Measurements from ENCODE around the gene DXO.
"Not testable (repeated sequence)": the region's sequence is repeated elsewhere in the genome, so short reads cannot be mapped to it uniquely, and the experiment has no call there.

Gene DXO

DNA sequence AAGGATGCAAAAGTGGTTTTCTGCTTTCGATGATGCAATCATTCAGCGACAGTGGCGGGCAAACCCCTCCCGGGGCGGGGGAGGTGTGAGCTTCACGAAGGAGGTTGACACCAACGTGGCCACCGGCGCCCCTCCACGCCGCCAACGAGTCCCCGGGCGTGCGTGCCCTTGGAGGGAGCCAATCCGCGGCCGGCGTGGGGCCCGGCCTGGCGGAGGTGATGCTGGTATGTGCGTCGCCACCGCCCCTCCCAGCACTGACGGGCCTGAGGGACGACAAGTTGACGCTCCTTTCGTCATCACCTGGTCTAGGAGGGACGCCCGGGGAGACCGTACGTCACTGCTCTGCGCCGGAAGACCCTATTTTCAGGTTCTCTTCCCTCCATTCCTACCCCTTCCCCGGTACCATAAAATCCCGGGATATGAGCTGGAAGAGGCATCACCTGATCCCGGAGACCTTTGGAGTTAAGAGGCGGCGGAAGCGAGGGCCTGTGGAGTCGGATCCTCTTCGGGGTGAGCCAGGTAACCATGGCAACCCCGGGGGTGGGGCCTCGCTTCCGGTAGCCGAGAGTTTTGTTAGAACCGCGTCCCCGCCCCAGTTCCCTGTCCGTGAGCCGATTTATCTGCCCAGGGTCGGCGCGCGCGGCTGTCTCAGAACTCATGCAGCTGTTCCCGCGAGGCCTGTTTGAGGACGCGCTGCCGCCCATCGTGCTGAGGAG is at the start of gene DXO:
Gene DXO (minus strand): TSS at position 146 of the 716 bp plus-strand sequence. CDS start 463 bp downstream, outside the sequence.
- Histone ChIP-seq H3K4me3 (ENCODE audit: low read depth in 1 of 2, low read length in 1 of 2) (peak within 1 kb of the TSS; percentile 81 to 93), H3K36me3 (peaks cover 36% of the 10 kb centered on the region), H3K4me1 (ENCODE audit: control insufficient read depth in 1 of 2, insufficient read depth in 1 of 2, low read depth in 1 of 2, low read length in 1 of 2) (peaks cover 19 to 29% of the 10 kb centered on the region in 2 experiments)

DNA sequence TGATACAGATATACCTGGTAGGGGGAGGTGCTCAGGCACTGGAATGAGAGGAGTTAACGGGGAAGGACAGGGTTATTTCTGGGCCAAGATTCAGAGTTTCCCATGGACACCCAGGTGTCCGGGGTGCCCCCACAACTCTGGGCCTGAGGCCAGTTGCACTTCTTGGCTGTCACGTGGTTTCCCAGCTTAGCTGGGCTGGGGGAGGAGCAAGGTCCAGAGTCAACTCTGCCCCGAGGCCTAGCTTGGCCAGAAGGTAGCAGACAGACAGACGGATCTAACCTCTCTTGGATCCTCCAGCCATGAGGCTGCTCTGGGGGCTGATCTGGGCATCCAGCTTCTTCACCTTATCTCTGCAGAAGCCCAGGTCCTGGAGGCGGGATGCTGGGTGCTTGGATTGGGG is 42.6 kb upstream of the DXO start, which contains the start of gene C4B:
Gene C4B (plus strand): TSS at position 249 of the 400 bp plus-strand sequence. CDS start 51 bp downstream, at position 300.
- H3K36me3 ChIP-seq; H3K9me3 ChIP-seq; H3K27ac ChIP-seq; H3K27me3 ChIP-seq; H3K4me3 ChIP-seq (ENCODE audit: low read depth in 1 of 2, low read length in 1 of 2); H3K4me1 ChIP-seq (ENCODE audit: control insufficient read depth in 1 of 2, insufficient read depth in 1 of 2, low read depth in 1 of 2, low read length in 1 of 2): not testable (repeated sequence)

More for the DNA sequence above, at the start of gene DXO:
- H3K27me3 ChIP-seq = no peaks in the 10 kb centered on the region
- peak within 1 kb of the TSS; percentile 100 for H3K27ac ChIP-seq
- H3K9me3 ChIP-seq = no peaks in the 10 kb centered on the region
- peak; percentile 29 for TF ChIP-seq CTCF (IDR thresholded peaks at IDR 0.05)

GRCh38 chr6:32013738-32014137 is 41.8 kb upstream of the DXO start:
- H3K27ac ChIP-seq; H3K4me1 ChIP-seq (ENCODE audit: control insufficient read depth in 1 of 2, insufficient read depth in 1 of 2, low read depth in 1 of 2, low read length in 1 of 2); H3K9me3 ChIP-seq; H3K27me3 ChIP-seq; H3K4me3 ChIP-seq (ENCODE audit: low read depth in 1 of 2, low read length in 1 of 2); H3K36me3 ChIP-seq: not testable (repeated sequence)

DNA sequence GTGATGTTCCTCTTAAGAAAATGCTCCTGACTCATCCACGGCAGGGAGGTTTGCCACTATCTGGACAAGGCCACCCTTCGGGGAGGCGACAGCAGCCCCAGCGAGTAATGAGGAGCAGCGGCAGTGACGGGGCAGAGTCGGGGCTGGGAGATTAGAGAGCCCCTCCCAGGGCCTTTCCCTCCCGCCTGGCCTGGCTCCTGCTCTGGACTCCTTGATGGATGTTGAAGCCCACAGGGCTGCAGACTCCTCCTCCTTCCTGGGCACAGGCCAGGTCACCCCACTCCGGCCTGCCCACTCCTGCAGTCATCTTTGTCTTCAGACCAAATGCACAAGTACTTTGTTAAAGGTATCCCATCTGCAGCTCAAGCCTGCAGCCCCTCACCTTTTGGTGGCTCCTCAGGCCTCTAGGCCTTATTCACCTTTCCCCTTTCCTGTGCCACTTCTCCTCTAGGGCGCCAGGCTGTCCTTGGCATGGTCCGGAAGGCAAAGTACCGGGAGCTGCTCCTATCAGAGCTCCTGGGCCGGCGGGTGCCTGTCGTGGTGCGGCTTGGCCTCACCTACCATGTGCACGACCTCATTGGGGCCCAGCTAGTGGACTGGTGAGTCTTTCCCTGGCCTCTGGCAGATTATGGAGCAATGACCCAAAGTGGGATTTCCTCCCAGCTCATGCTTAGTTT is 41.1 kb upstream of the DXO start:
- not testable (repeated sequence) for H3K4me3 ChIP-seq (ENCODE audit: low read depth in 1 of 2, low read length in 1 of 2); H3K27ac ChIP-seq; H3K27me3 ChIP-seq; H3K4me1 ChIP-seq (ENCODE audit: control insufficient read depth in 1 of 2, insufficient read depth in 1 of 2, low read depth in 1 of 2, low read length in 1 of 2); H3K36me3 ChIP-seq; H3K9me3 ChIP-seq

- H3K4me3 ChIP-seq (ENCODE audit: low read depth in 1 of 2, low read length in 1 of 2); H3K4me1 ChIP-seq (ENCODE audit: control insufficient read depth in 1 of 2, insufficient read depth in 1 of 2, low read depth in 1 of 2, low read length in 1 of 2); H3K27ac ChIP-seq; H3K27me3 ChIP-seq; H3K9me3 ChIP-seq; H3K36me3 ChIP-seq: not testable (repeated sequence)
Observed at GRCh38 chr6:32010856-32011530, 39.1 kb upstream of the DXO start.

DNA sequence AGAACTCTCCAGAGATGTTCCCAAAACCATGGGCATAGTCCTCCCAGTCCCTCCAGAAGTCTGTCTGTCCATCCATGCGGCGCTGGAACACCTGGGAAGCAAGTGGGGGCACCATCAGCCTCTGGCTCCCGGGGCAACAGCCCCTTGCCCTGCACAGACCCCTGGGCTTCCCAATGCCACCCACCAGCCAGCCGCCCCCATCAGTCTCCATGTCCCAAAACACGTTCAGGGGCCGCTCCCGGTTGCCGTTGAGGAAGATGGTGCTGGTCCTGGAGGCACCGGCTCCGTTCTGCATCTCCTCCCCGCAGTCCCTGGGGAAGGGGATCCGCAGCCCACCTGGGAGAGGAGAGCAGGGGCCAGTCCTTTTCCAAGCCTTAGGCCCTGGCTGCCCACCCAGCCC is 37.6 kb upstream of the DXO start:
- not testable (repeated sequence) for H3K4me3 ChIP-seq (ENCODE audit: low read depth in 1 of 2, low read length in 1 of 2); H3K36me3 ChIP-seq; H3K9me3 ChIP-seq; H3K4me1 ChIP-seq (ENCODE audit: control insufficient read depth in 1 of 2, insufficient read depth in 1 of 2, low read depth in 1 of 2, low read length in 1 of 2); H3K27ac ChIP-seq; H3K27me3 ChIP-seq

DNA sequence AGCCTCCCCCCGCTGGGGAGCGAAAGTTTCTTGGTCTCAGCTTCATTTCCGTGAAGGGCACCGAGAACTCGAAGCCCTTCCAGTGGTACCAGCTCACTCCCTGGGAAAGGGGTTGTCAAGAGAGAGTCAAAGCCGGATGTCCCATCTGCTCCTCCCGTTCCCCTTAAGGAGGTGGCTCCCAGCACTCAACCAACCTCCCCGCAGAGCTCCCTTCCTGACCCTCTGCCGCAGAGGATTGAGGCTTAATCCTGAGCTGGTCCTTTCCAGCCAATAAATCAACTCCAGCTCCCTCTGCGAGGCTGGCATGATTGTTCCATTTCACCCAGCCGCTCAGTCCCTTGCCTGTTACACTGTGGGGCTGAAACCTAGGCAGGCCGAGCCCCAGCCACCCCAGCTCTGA is 36.7 kb upstream of the DXO start:
- H3K27ac ChIP-seq; H3K36me3 ChIP-seq; H3K9me3 ChIP-seq; H3K4me1 ChIP-seq (ENCODE audit: control insufficient read depth in 1 of 2, insufficient read depth in 1 of 2, low read depth in 1 of 2, low read length in 1 of 2); H3K4me3 ChIP-seq (ENCODE audit: low read depth in 1 of 2, low read length in 1 of 2); H3K27me3 ChIP-seq: not testable (repeated sequence)

GRCh38 chr6:32008037-32008436 is 36.1 kb upstream of the DXO start:
- H3K36me3 ChIP-seq; H3K4me1 ChIP-seq (ENCODE audit: control insufficient read depth in 1 of 2, insufficient read depth in 1 of 2, low read depth in 1 of 2, low read length in 1 of 2); H3K27ac ChIP-seq; H3K27me3 ChIP-seq; H3K9me3 ChIP-seq; H3K4me3 ChIP-seq (ENCODE audit: low read depth in 1 of 2, low read length in 1 of 2): not testable (repeated sequence)

GRCh38 chr6:32007086-32007485 is 35.1 kb upstream of the DXO start:
- H3K27me3 ChIP-seq; H3K36me3 ChIP-seq; H3K4me3 ChIP-seq (ENCODE audit: low read depth in 1 of 2, low read length in 1 of 2); H3K4me1 ChIP-seq (ENCODE audit: control insufficient read depth in 1 of 2, insufficient read depth in 1 of 2, low read depth in 1 of 2, low read length in 1 of 2); H3K9me3 ChIP-seq; H3K27ac ChIP-seq: not testable (repeated sequence)

DNA sequence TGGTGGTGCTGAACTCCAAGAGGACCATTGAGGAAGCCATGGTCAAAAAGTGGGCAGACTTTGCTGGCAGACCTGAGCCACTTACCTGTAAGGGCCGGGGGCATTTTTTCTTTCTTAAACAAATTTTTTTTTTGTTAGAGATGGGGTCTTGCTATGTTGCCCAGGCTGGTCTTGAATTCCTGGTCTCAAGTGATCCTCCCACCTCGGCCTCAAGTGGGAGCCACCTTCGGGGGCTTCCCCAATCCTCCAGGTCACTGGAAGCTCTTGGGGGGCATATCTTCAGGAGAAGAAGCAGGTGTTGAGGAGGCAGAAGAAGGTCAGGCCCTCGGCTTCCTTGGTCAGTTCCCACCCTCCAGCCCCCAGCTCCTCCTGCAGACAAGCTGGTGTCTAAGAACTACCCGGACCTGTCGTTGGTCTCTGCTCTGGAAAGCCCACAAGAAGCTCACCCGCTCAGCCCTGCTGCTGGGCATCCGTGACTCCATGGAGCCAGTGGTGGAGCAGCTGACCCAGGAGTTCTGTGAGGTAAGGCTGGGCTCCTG is 34.1 kb upstream of the DXO start:
- not testable (repeated sequence) for H3K27ac ChIP-seq; H3K4me3 ChIP-seq (ENCODE audit: low read depth in 1 of 2, low read length in 1 of 2); H3K27me3 ChIP-seq; H3K36me3 ChIP-seq; H3K9me3 ChIP-seq; H3K4me1 ChIP-seq (ENCODE audit: control insufficient read depth in 1 of 2, insufficient read depth in 1 of 2, low read depth in 1 of 2, low read length in 1 of 2)

DNA sequence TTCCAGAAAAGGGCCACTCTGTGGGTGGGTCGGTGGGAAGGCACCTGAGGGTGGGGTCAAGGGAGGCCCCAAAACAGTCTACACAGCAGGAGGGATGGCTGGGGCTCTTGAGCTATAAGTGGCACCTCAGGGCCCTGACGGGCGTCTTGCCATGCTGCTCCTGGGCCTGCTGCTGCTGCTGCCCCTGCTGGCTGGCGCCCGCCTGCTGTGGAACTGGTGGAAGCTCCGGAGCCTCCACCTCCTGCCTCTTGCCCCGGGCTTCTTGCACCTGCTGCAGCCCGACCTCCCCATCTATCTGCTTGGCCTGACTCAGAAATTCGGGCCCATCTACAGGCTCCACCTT is 33.6 kb upstream of the DXO start:
- H3K27me3 ChIP-seq; H3K4me1 ChIP-seq (ENCODE audit: control insufficient read depth in 1 of 2, insufficient read depth in 1 of 2, low read depth in 1 of 2, low read length in 1 of 2); H3K27ac ChIP-seq; H3K9me3 ChIP-seq; H3K4me3 ChIP-seq (ENCODE audit: low read depth in 1 of 2, low read length in 1 of 2); H3K36me3 ChIP-seq: not testable (repeated sequence)

GRCh38 chr6:32004864-32005537 is 33.1 kb upstream of the DXO start:
- not testable (repeated sequence) for H3K36me3 ChIP-seq; H3K4me1 ChIP-seq (ENCODE audit: control insufficient read depth in 1 of 2, insufficient read depth in 1 of 2, low read depth in 1 of 2, low read length in 1 of 2); H3K4me3 ChIP-seq (ENCODE audit: low read depth in 1 of 2, low read length in 1 of 2); H3K27ac ChIP-seq; H3K27me3 ChIP-seq; H3K9me3 ChIP-seq

Measured in neutrophil (primary cell).